ENCODE measurements around the gene ENPP6.
A peak's percentile ranks its signal among the peaks of the same experiment; 100 is the strongest.

Gene ENPP6

GRCh38 chr4:184191267-184191666 is 26.4 kb downstream of the ENPP6 start:
- Histone ChIP-seq H3K4me3 (ENCODE audit: extremely low read depth, insufficient read depth, low read length, poor library complexity, severe bottlenecking) (no peak overlapping the region), H3K4me1 (ENCODE audit: control insufficient read depth, insufficient read depth, low read length, poor library complexity, severe bottlenecking) (peaks cover 4% of the 10 kb centered on the region), H3K27ac (ENCODE audit: low read depth, low read length, severe bottlenecking) (no peak overlapping the region), H3K36me3 (ENCODE audit: control insufficient read depth, insufficient read depth, low read length) (no peaks in the 10 kb centered on the region), H3K9me3 (ENCODE audit: control insufficient read depth, low read length) (no peaks in the 10 kb centered on the region)
- 95 to 100% methylated on average over 4 to 5 of the region's 6 CpGs for WGBS, 2 experiments (ENCODE audit: insufficient coverage in 2 of 2)

GRCh38 chr4:184190711-184191110 is 27.0 kb downstream of the ENPP6 start:
- peaks cover 4% of the 10 kb centered on the region for H3K4me1 ChIP-seq (ENCODE audit: control insufficient read depth, insufficient read depth, low read length, poor library complexity, severe bottlenecking)
- no peak overlapping the region for H3K4me3 ChIP-seq (ENCODE audit: extremely low read depth, insufficient read depth, low read length, poor library complexity, severe bottlenecking)
- WGBS, 2 experiments (ENCODE audit: insufficient coverage in 2 of 2), result 89% methylated on average over 3 of the region's 4 CpGs; no CpG with 5 or more reads in 1 of the 2 experiments
- no peak overlapping the region for H3K27ac ChIP-seq (ENCODE audit: low read depth, low read length, severe bottlenecking)
- no peaks in the 10 kb centered on the region for H3K36me3 ChIP-seq (ENCODE audit: control insufficient read depth, insufficient read depth, low read length)
- H3K9me3 ChIP-seq (ENCODE audit: control insufficient read depth, low read length), result no peaks in the 10 kb centered on the region

GRCh38 chr4:184189966-184190365 is 27.7 kb downstream of the ENPP6 start:
- Histone ChIP-seq H3K36me3 (ENCODE audit: control insufficient read depth, insufficient read depth, low read length) (no peaks in the 10 kb centered on the region), H3K4me1 (ENCODE audit: control insufficient read depth, insufficient read depth, low read length, poor library complexity, severe bottlenecking) (peaks cover 4% of the 10 kb centered on the region), H3K4me3 (ENCODE audit: extremely low read depth, insufficient read depth, low read length, poor library complexity, severe bottlenecking) (no peak overlapping the region), H3K9me3 (ENCODE audit: control insufficient read depth, low read length) (no peaks in the 10 kb centered on the region), H3K27ac (ENCODE audit: low read depth, low read length, severe bottlenecking) (no peak overlapping the region)
- WGBS, 2 experiments (ENCODE audit: insufficient coverage in 2 of 2), result 100% methylated on average over 1 of the region's 4 CpGs; no CpG with 5 or more reads in 1 of the 2 experiments

GRCh38 chr4:184188443-184189400 is 29.0 kb downstream of the ENPP6 start:
- H3K9me3 ChIP-seq (ENCODE audit: control insufficient read depth, low read length), result no peaks in the 10 kb centered on the region
- H3K4me1 ChIP-seq (ENCODE audit: control insufficient read depth, insufficient read depth, low read length, poor library complexity, severe bottlenecking), result peaks cover 4% of the 10 kb centered on the region
- H3K36me3 ChIP-seq (ENCODE audit: control insufficient read depth, insufficient read depth, low read length), result no peaks in the 10 kb centered on the region
- no peak overlapping the region for H3K4me3 ChIP-seq (ENCODE audit: extremely low read depth, insufficient read depth, low read length, poor library complexity, severe bottlenecking)
- H3K27ac ChIP-seq (ENCODE audit: low read depth, low read length, severe bottlenecking), result no peak overlapping the region
- WGBS, 2 experiments (ENCODE audit: insufficient coverage in 2 of 2), result 93 to 94% methylated on average over 10 of the region's 12 CpGs

- H3K27ac ChIP-seq (ENCODE audit: low read depth, low read length, severe bottlenecking), result no peak overlapping the region
- WGBS, 2 experiments (ENCODE audit: insufficient coverage in 2 of 2), result 67 to 85% methylated on average over 3 to 6 of the region's 6 CpGs
Measured at GRCh38 chr4:184177271-184177670, 40.4 kb downstream of the ENPP6 start.

GRCh38 chr4:184174571-184175488 is 42.8 kb downstream of the ENPP6 start:
- H3K9me3 ChIP-seq (ENCODE audit: control insufficient read depth, low read length), result peaks cover 5% of the 10 kb centered on the region
- WGBS, 2 experiments (ENCODE audit: insufficient coverage in 2 of 2), result 89% methylated on average over 11 to 13 of the region's 16 CpGs
- no peak overlapping the region for H3K4me3 ChIP-seq (ENCODE audit: extremely low read depth, insufficient read depth, low read length, poor library complexity, severe bottlenecking)
- H3K4me1 ChIP-seq (ENCODE audit: control insufficient read depth, insufficient read depth, low read length, poor library complexity, severe bottlenecking), result peaks cover 8% of the 10 kb centered on the region
- no peaks in the 10 kb centered on the region for H3K36me3 ChIP-seq (ENCODE audit: control insufficient read depth, insufficient read depth, low read length)
- no peak overlapping the region for H3K27ac ChIP-seq (ENCODE audit: low read depth, low read length, severe bottlenecking)

More at GRCh38 chr4:184177271-184177670, 40.4 kb downstream of the ENPP6 start:
- H3K4me3 ChIP-seq (ENCODE audit: extremely low read depth, insufficient read depth, low read length, poor library complexity, severe bottlenecking), result no peak overlapping the region
- no peaks in the 10 kb centered on the region for H3K4me1 ChIP-seq (ENCODE audit: control insufficient read depth, insufficient read depth, low read length, poor library complexity, severe bottlenecking)
- peaks cover 5% of the 10 kb centered on the region for H3K9me3 ChIP-seq (ENCODE audit: control insufficient read depth, low read length)
- no peaks in the 10 kb centered on the region for H3K36me3 ChIP-seq (ENCODE audit: control insufficient read depth, insufficient read depth, low read length)

- H3K27ac ChIP-seq (ENCODE audit: low read depth, low read length, severe bottlenecking), result no peak overlapping the region
- no peak overlapping the region for H3K4me3 ChIP-seq (ENCODE audit: extremely low read depth, insufficient read depth, low read length, poor library complexity, severe bottlenecking)
- peaks cover 23% of the 10 kb centered on the region for H3K4me1 ChIP-seq (ENCODE audit: control insufficient read depth, insufficient read depth, low read length, poor library complexity, severe bottlenecking)
- 13% methylated on average over 1 of the region's 1 CpG; no CpG with 5 or more reads in 1 of the 2 experiments for WGBS, 2 experiments (ENCODE audit: insufficient coverage in 2 of 2)
- no peaks in the 10 kb centered on the region for H3K36me3 ChIP-seq (ENCODE audit: control insufficient read depth, insufficient read depth, low read length)
- no peaks in the 10 kb centered on the region for H3K9me3 ChIP-seq (ENCODE audit: control insufficient read depth, low read length)
Measured at GRCh38 chr4:184171011-184171410, 46.7 kb downstream of the ENPP6 start.

- Histone ChIP-seq H3K9me3 (ENCODE audit: control insufficient read depth, low read length) (no peaks in the 10 kb centered on the region), H3K4me3 (ENCODE audit: extremely low read depth, insufficient read depth, low read length, poor library complexity, severe bottlenecking) (no peak overlapping the region), H3K4me1 (ENCODE audit: control insufficient read depth, insufficient read depth, low read length, poor library complexity, severe bottlenecking) (peaks cover 39% of the 10 kb centered on the region), H3K36me3 (ENCODE audit: control insufficient read depth, insufficient read depth, low read length) (no peaks in the 10 kb centered on the region), H3K27ac (ENCODE audit: low read depth, low read length, severe bottlenecking) (no peak overlapping the region)
- 87 to 93% methylated on average over 10 to 12 of the region's 17 CpGs for WGBS, 2 experiments (ENCODE audit: insufficient coverage in 2 of 2)
Measured at GRCh38 chr4:184169225-184169867, 48.3 kb downstream of the ENPP6 start.

DNA sequence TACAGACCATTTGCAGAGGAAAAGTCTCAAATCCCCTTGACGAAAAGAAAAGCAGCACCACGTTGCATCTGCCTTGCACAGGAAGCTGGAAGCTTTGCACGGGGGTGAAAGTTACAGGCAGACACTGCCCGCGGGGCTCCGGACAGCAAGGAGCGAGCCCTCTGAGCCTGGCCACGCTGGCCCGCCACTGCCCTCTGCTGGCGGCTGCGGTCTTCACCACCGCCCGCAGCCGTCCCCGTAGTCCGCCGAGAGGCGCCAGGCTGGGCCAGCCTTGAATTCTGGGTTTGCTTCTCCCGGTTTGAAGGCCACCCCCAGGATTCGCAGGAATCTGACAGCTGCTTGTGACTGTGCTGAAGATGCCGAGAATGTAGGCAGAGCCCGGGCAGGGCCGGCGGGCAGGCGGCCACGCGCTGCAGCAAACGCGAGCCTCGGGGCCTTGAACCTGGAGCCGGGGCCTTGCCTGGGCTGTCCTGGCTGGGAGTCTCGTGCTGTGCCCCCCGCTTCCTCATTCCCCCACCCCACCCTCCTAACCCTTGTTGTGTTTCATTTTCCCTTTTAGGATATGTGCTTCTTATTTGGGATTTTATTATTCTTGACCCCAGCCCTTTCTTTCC is 49.2 kb downstream of the ENPP6 start:
- WGBS, 2 experiments (ENCODE audit: insufficient coverage in 2 of 2), result 5 to 24% methylated on average over 20 to 29 of the region's 33 CpGs
- H3K4me3 ChIP-seq (ENCODE audit: extremely low read depth, insufficient read depth, low read length, poor library complexity, severe bottlenecking), result no peak overlapping the region

DNA sequence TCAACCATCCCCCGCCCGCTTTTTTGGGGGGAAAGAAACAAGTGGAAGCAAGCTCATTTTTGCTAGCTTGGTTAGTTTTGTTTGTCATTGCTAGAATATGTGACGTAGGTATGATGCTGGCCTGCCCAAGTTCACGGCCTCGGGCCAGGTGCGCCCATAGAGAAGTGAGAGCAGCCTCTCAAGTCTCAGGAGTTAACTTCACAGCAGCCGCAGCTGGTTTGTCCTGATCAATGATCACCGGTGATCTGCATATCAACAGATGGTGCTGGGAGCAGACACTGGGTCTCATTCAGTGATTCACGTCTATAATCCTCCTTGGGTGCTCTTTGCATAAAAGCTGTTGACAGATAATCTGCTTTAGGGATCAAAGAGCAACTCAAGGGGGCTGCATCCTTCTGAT is 50.1 kb downstream of the ENPP6 start:
- no peak overlapping the region for H3K27ac ChIP-seq (ENCODE audit: low read depth, low read length, severe bottlenecking)
- no peaks in the 10 kb centered on the region for H3K36me3 ChIP-seq (ENCODE audit: control insufficient read depth, insufficient read depth, low read length)
- 46 to 50% methylated on average over 7 to 9 of the region's 9 CpGs for WGBS, 2 experiments (ENCODE audit: insufficient coverage in 2 of 2)

More for the DNA sequence above, 49.2 kb downstream of the ENPP6 start:
- Histone ChIP-seq H3K4me1 (ENCODE audit: control insufficient read depth, insufficient read depth, low read length, poor library complexity, severe bottlenecking) (peaks cover 41% of the 10 kb centered on the region), H3K36me3 (ENCODE audit: control insufficient read depth, insufficient read depth, low read length) (no peaks in the 10 kb centered on the region), H3K9me3 (ENCODE audit: control insufficient read depth, low read length) (no peaks in the 10 kb centered on the region), H3K27ac (ENCODE audit: low read depth, low read length, severe bottlenecking) (peak overlapping the region; percentile 31)

More for the DNA sequence above, 50.1 kb downstream of the ENPP6 start:
- H3K4me1 ChIP-seq (ENCODE audit: control insufficient read depth, insufficient read depth, low read length, poor library complexity, severe bottlenecking), result peaks cover 41% of the 10 kb centered on the region
- no peaks in the 10 kb centered on the region for H3K9me3 ChIP-seq (ENCODE audit: control insufficient read depth, low read length)
- no peak overlapping the region for H3K4me3 ChIP-seq (ENCODE audit: extremely low read depth, insufficient read depth, low read length, poor library complexity, severe bottlenecking)

Measured in mesodermal cell (in vitro differentiated cells).